Measurements from ENCODE around the gene GLUD2.
"Not testable (repeated sequence)": the region's sequence is repeated elsewhere in the genome, so short reads cannot be mapped to it uniquely, and the experiment has no call there.

GLUD2 gene

DNA sequence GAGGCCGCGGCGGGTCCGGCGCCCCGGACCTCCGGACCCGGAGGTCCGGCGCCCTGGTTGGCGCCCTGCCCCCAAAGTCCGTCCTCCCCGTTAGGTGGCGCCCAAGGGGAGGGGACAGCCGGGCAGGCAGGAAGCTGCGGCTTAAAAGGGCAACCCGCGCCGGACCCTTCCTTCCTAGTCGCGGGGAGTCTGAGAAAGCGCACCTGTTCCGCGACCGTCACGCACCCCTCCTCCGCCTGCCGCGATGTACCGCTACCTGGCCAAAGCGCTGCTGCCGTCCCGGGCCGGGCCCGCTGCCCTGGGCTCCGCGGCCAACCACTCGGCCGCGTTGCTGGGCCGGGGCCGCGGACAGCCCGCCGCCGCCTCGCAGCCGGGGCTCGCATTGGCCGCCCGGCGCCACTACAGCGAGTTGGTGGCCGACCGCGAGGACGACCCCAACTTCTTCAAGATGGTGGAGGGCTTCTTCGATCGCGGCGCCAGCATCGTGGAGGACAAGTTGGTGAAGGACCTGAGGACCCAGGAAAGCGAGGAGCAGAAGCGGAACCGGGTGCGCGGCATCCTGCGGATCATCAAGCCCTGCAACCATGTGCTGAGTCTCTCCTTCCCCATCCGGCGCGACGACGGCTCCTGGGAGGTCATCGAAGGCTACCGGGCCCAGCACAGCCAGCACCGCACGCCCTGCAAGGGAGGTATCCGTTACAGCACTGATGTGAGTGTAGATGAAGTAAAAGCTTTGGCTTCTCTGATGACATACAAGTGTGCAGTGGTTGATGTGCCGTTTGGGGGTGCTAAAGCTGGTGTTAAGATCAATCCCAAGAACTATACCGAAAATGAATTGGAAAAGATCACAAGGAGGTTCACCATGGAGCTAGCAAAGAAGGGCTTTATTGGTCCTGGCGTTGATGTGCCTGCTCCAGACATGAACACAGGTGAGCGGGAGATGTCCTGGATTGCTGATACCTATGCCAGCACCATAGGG, at the start of gene GLUD2:
Gene GLUD2, plus strand, starts transcription at position 170 of the 979 bp plus-strand sequence. Its CDS starts 75 bp downstream, at position 245.
- DNase-seq (ENCODE audit: low read depth): not testable (repeated sequence)

DNA sequence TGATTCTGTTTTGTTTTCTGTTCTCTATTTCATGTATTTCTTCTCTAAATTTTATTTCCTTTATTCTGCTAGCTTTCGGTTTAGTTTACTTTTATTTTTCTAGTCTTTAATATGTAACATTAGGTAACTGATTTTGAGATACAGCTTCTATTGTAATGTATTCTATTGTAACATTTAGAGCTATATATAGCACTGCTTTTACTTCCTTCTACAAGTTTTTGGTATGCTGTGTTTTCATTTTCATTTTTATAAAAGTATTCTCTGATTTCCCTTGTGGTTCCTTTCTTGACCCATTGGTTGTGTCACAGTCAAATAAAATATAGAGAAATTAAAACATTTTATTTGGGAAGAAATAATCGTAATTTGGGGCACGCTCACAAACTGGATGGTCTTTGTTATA, 48.0 kb upstream of the GLUD2 start:
- DNase-seq (ENCODE audit: low read depth): no peak

DNA sequence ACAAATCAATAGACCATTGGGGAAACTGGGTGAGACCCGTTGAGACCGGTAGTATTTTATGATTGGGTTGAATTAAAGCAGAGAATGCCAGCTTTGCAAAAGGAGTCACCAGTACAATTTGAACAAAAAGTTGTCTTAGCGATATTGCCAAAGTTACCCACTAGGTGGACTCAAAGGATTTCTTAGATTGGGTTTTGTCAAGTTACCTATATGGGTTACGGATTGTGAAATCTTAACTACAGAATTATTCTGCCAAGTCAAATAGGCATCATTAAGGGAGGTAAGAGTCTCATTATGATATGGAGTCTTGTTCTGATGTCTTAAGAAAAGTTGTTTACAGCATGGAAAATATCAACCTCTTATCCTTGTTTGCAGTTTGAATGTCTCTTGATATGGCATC, 46.8 kb upstream of the GLUD2 start:
- DNase-seq (ENCODE audit: low read depth): no peak

DNA sequence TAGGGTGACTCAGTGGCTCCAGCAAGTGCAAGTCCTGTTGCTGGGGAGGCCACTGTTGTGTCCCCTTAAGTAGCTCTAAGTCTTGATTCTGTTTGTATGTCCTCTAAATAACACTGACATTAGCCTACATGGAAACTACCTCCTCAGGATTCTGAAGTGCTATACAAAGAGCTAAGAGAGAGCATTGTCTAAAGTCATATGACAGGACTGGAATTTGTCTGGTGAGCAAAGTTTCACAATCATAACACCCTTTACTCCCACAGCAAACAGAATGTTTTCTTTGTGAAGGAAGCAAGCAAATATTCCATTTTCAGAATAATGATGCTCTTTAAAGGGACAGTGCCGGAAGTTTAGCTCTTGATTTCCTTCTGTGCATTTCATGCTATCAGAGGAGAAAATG, 38.5 kb upstream of the GLUD2 start:
- DNase-seq (ENCODE audit: low read depth): no peak

GRCh38 chrX:121009764-121010163, 37.6 kb upstream of the GLUD2 start:
- DNase-seq (ENCODE audit: low read depth): no peak

GRCh38 chrX:121010218-121010617, 37.2 kb upstream of the GLUD2 start:
- no peak for DNase-seq (ENCODE audit: low read depth)

DNA sequence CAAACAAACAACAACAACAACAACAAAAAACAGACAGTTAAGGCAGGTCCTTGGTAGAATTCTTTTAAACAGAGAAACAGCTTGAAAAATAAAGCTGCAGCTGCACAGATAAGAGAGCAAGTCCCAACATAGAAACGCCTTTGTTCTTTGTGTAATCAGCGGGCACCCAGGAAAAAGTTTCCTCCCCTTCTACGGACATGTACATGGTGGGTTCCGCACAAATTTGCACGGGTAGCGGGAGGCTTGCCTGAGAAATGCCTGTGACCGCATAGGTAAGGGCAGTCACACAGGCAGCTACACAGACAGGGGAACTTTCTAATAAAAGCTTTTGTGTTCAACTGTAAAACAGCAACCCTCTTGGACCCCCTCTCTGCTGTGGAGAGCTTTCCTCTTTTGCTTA, 36.2 kb upstream of the GLUD2 start:
- DNase-seq (ENCODE audit: low read depth): no peak

DNA sequence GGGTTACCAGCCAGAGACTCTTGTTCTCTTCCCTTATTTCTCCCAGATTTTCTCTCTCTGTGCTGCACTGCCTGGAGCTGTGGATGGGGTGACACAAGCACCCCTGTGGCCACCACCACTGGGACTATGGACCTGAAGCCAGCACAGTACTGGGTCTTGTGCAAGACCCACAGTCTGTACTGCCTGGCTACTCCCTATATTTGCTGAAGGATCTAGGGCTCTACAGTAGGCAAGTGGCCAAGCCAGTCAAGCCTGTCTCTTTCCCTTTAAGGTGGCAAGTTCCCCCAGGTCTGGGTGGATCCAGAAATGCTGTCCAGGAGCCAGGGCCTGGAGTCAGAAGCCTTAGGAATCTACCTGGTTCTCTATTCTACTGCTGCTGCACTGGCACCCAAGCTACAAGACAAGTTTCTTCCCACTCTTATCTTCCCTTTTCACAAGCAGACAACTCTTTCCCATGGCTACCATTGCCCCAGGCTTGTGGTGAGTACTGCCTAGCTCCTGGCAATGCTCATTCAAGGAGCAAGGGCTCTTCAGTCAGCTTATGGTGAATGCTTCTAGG, 33.4 kb upstream of the GLUD2 start:
- DNase-seq (ENCODE audit: low read depth): no peak

DNA sequence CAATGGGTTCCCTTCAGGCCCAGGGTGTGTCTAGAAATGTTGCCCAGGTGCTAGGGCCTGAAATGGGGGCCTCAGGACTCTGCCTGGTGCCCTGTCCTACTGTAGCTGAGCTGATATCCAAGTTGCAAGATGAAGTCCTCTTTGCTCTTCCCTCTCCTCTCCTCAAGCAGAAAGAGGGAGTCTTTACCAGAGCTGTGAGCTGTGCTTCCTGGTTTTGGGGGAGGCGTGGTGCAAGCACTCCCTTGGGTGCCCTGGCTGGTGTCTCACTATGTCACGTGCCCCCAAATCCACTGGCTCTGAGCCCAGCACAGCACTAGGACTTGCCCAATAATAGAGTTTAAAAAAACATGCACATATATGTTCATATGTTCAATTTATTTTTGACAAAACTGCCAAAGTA, 32.6 kb upstream of the GLUD2 start:
- no peak for DNase-seq (ENCODE audit: low read depth)

GRCh38 chrX:121028419-121028818, 19.0 kb upstream of the GLUD2 start:
- no peak for DNase-seq (ENCODE audit: low read depth)

- no peak for DNase-seq (ENCODE audit: low read depth)
Measured at GRCh38 chrX:121030083-121030482, 17.3 kb upstream of the GLUD2 start.

DNA sequence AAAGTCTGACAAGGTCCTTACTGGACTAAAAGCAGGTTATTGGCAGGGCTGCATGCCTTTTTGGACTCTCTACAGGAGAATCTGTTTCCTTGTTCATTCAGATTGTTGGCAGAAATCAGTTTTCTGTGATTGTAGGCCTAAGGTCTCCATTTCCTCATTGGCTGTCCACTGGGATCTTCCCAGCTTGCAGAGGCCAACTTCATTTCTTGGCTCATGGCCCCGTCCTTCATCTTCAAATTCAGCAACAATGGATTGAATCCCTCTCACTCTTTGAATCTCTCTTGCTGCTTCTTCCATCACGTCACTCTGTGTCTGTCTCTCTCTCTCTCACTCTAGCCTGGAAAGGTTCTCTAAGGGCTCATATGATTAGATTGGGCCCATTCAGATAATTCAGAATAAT, 14.9 kb upstream of the GLUD2 start:
- DNase-seq (ENCODE audit: low read depth): no peak

DNA sequence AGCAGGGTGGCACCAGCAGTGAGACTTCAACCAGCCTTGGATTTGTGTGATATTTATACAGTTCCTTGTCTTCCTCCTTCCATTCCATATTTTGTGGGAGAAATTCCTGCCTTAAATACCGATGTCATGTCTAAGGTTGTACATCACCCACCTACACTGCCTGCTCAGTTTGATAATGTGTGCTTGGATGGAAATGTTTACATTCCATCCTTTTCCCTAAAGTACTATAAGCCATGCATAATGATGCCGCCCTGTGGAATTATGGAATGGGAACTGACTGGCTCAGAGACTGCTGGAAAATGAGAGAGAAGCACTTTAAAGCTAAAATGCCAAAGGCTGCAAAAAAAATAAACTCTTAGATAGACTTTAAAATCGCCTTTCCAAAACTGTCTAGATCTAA, 11.3 kb upstream of the GLUD2 start:
- DNase-seq (ENCODE audit: low read depth): no peak

- no peak for DNase-seq (ENCODE audit: low read depth)
Measured at GRCh38 chrX:121036951-121037350, 10.5 kb upstream of the GLUD2 start.

GRCh38 chrX:121050781-121051180, 3.4 kb downstream of the GLUD2 start:
- no peak for DNase-seq (ENCODE audit: low read depth)

- no peak for DNase-seq (ENCODE audit: low read depth)
Measured at GRCh38 chrX:121052122-121052521, 4.7 kb downstream of the GLUD2 start.

- DNase-seq (ENCODE audit: low read depth): no peak
Measured at GRCh38 chrX:121062289-121062688, 14.9 kb downstream of the GLUD2 start.

GRCh38 chrX:121064579-121064978, 17.2 kb downstream of the GLUD2 start:
- DNase-seq (ENCODE audit: low read depth): no peak

GRCh38 chrX:121084247-121084646, 36.8 kb downstream of the GLUD2 start:
- DNase-seq (ENCODE audit: low read depth): not testable (repeated sequence)

DNA sequence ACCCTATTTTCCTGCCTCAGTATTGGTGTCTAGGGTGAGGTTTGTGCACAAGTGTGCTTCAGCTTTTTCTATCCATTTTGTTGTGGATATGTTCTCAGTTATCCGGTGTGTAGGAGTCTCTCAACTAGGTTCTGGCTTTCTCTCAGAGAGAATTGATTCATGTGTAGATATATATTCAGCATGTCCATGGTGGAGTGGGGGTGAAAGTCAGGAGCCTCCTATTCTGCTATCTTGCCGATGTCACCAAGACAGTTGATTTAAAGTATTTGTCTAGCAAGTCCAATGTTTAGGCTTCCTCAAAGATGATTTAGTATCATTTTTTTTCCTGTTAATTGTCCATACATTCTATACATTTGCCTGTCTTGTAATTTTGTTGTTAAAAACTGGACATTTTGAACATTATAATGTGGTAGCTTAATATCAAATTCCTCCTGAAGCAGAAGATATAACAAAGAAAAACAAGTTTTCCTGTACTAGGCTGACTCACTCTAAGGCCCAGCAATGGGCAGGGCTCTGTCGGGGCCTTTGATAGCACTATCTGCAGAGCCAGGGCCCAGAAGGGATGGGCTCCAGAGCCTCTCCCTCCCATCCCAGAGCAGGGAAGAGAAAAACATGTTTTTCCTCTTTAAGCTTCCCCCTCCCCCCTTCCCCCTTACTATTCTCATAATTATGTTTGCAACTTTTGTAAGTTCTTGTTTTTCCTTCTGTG, 37.6 kb downstream of the GLUD2 start:
- DNase-seq (ENCODE audit: low read depth): no peak

DNA sequence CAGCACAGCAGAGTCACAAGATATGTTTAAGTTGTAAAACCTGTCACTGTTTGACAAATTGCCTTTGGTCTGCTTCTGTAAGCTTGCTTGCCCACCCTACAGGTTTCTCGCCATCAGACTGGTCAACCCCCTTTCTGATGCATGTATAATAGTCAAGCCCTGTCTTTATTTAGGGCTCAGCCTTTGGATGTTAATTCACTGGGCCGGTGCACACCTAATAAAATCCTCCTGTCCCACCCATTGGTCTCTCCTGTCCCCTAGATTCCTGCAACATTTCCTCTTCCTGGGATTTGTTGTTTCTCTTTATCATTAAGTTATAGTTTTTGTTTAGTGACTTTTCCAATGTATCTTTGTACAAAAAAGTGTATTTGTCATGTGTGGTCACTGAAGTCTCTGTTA, 38.2 kb downstream of the GLUD2 start:
- DNase-seq (ENCODE audit: low read depth): no peak

DNA sequence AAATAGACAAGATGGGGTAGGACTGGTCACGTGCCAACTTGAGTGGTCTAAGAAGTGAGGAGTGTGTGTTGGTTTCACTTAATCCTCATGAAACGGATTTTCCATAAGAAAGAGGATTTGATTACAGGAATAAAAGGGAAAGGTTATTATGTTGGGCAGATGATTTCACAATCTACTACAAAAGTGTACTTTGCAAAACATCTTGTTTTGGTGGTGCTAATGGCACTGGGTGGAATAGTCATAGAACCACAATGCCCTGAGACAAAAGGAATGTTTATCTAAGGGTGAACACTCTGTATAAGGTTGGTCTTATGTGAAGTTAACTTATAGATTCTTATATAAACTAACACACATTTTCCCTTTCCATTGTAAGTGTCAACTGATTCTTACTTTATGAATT, 45.6 kb downstream of the GLUD2 start:
- DNase-seq (ENCODE audit: low read depth): no peak
